ENCODE data around the gene LRRC7. TPM values are rescaled to one million over a fixed set of nuclear protein-coding genes. Genes with fewer than 3 reads are reported as not detected.
"Not testable (repeated sequence)": the region's sequence is repeated elsewhere in the genome, so short reads cannot be mapped to it uniquely, and the experiment has no call there.

The LRRC7 gene
- polyA plus RNA-seq, 1 experiment, result not detected

- no peak overlapping the region for H3K4me3 ChIP-seq (ENCODE audit: low read depth, low read length)
- TF ChIP-seq, protein P1, sequence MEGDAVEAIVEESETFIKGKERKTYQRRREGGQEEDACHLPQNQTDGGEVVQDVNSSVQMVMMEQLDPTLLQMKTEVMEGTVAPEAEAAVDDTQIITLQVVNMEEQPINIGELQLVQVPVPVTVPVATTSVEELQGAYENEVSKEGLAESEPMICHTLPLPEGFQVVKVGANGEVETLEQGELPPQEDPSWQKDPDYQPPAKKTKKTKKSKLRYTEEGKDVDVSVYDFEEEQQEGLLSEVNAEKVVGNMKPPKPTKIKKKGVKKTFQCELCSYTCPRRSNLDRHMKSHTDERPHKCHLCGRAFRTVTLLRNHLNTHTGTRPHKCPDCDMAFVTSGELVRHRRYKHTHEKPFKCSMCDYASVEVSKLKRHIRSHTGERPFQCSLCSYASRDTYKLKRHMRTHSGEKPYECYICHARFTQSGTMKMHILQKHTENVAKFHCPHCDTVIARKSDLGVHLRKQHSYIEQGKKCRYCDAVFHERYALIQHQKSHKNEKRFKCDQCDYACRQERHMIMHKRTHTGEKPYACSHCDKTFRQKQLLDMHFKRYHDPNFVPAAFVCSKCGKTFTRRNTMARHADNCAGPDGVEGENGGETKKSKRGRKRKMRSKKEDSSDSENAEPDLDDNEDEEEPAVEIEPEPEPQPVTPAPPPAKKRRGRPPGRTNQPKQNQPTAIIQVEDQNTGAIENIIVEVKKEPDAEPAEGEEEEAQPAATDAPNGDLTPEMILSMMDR (IDR thresholded peaks at IDR 0.05; ENCODE audit: low read depth, low read length), result no peak
- no peak overlapping the region for H3K27ac ChIP-seq (ENCODE audit: low read depth, low read length)
- DNase-seq (ENCODE audit: low read depth, low spot score), result peak; percentile 26
- H3K27me3 ChIP-seq (ENCODE audit: control insufficient read depth, insufficient read depth, low read length), result no peaks in the 10 kb centered on the region
- ChIA-PET POLR2A (interaction anchor here (1.2 kb wide), 1 partner anchor 46 kb away, joined by 3 read pairs; no protein-coding TSS in a partner anchor), CTCF (interaction anchor here (0.5 to 3.0 kb wide), 3 partner anchors 10 to 1813 kb away, joined by 3 to 15 read pairs (median 4); no protein-coding TSS in a partner anchor)
- no peaks in the 10 kb centered on the region for H3K9me3 ChIP-seq (ENCODE audit: control insufficient read depth, insufficient read depth, low read length)
Measured at GRCh38 chr1:70044832-70045231, 477.1 kb downstream of the LRRC7 start.

GRCh38 chr1:70045581-70045980, 477.9 kb downstream of the LRRC7 start:
- H3K4me3 ChIP-seq (ENCODE audit: low read depth, low read length); H3K27ac ChIP-seq (ENCODE audit: low read depth, low read length); DNase-seq (ENCODE audit: low read depth, low spot score); H3K9me3 ChIP-seq (ENCODE audit: control insufficient read depth, insufficient read depth, low read length); H3K27me3 ChIP-seq (ENCODE audit: control insufficient read depth, insufficient read depth, low read length); POLR2A ChIA-PET: not testable (repeated sequence)
- CTCF ChIA-PET, result interaction anchor here (1.0 to 1.3 kb wide), 2 partner anchors 88 to 97 kb away, joined by 3 read pairs; no protein-coding TSS in a partner anchor

DNA sequence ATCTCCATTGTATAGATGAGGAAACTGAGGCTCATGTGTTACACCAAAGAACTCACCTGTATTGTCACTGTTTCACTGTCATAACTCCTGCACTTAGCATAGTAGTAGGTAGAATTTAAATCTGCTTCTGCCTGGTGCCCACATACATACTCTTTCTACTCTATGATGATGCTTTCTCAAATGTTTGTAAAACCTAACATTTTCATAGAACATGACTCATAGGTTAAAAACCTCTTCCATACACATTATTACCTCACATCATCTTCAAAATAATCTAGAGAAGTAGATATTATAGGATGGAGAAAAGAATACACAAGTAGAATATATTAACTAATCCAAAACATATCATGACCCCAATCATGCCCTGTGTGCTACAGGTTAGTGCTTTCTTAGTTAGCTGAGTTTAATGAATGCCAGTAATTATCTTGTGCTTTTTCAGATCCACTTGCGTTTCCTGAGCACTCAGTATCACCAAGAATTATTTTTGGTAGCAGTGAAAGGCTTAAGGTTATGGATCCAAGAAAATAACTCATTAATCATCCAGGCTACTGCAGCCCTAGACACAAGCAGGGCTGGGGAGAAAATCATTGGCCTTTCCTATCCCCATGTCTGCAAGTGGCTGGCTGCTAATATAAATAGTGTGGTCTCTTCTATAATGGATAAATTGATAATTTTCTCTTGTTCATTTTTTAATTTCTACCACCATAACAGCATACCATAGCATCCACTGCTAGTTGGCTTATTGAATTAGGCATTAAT, 480.8 kb downstream of the LRRC7 start:
- CTCF ChIA-PET, result no interaction called here
- POLR2A ChIA-PET, result no interaction called here
- Histone ChIP-seq H3K27ac (ENCODE audit: low read depth, low read length) (no peak overlapping the region), H3K27me3 (ENCODE audit: control insufficient read depth, insufficient read depth, low read length) (no peaks in the 10 kb centered on the region), H3K4me3 (ENCODE audit: low read depth, low read length) (no peak overlapping the region), H3K9me3 (ENCODE audit: control insufficient read depth, insufficient read depth, low read length) (no peaks in the 10 kb centered on the region)
- DNase-seq (ENCODE audit: low read depth, low spot score), result no peak
- TF ChIP-seq, protein P1 (IDR thresholded peaks at IDR 0.05; ENCODE audit: low read depth, low read length), result no peak

- DNase-seq (ENCODE audit: low read depth, low spot score), result no peak
- H3K9me3 ChIP-seq (ENCODE audit: control insufficient read depth, insufficient read depth, low read length), result no peaks in the 10 kb centered on the region
- ChIA-PET POLR2A (no interaction called here), CTCF (no interaction called here)
- no peaks in the 10 kb centered on the region for H3K27me3 ChIP-seq (ENCODE audit: control insufficient read depth, insufficient read depth, low read length)
- no peak overlapping the region for H3K4me3 ChIP-seq (ENCODE audit: low read depth, low read length)
- TF ChIP-seq, protein P1 (IDR thresholded peaks at IDR 0.05; ENCODE audit: low read depth, low read length), result no peak
- H3K27ac ChIP-seq (ENCODE audit: low read depth, low read length), result no peak overlapping the region
Measured at GRCh38 chr1:70051926-70052325, 484.2 kb downstream of the LRRC7 start.

DNA sequence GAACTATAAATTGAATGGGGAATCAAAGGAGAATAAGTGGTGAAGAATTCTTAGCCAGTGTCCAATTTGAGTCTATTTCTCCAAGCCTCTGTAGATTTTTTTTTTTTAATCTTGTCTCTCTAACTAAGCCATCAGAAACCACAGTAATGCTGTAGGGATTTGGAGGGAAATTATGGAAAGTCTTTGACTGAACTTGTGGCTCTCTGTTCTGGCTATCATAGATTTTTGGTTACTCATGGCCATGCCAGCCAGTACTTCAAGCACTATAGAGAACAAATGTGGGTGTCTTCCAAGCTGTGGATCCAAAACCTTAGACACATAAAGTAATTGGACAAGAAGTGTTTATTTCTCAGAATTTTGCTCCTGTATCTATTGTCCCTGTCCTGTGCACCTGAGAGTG, 489.8 kb downstream of the LRRC7 start:
- Histone ChIP-seq H3K9me3 (ENCODE audit: control insufficient read depth, insufficient read depth, low read length) (no peaks in the 10 kb centered on the region), H3K4me3 (ENCODE audit: low read depth, low read length) (no peak overlapping the region), H3K27ac (ENCODE audit: low read depth, low read length) (no peak overlapping the region), H3K27me3 (ENCODE audit: control insufficient read depth, insufficient read depth, low read length) (no peaks in the 10 kb centered on the region)
- POLR2A ChIA-PET, result no interaction called here
- TF ChIP-seq, protein P1 (IDR thresholded peaks at IDR 0.05; ENCODE audit: low read depth, low read length), result no peak
- no peak for DNase-seq (ENCODE audit: low read depth, low spot score)
- CTCF ChIA-PET, result no interaction called here

All from AG04450 (cell line).